Thoracic aorta (tissue), 2 donors: ENCODE results near the gene ACADS. TPM values are rescaled to one million over a fixed set of nuclear protein-coding genes. Genes with fewer than 3 reads are reported as not detected.

ENCODE experiments used
- ATAC-seq: fragments of 150-250 bp; one replicate; pipeline ENCODE4 v1.8.0; 2017; ENCODE audit warnings: low read depth; ENCODE audit not compliant: insufficient number of reproducible peaks, low FRiP score
- DNase-seq: peaks from one replicate; pipeline ENCODE4 v3.0.0-alpha.2; 2020; ENCODE audit warnings: low spot score
- H3K27ac ChIP-seq, 2 donors: fragments of 200-600 bp; sonication (generic); 1 replicate in 1 of 2; 2 replicates in 1 of 2; pipeline ENCODE4 v1.5.1; 2016; ENCODE audit warnings: mild to moderate bottlenecking in 2 of 2, moderate library complexity in 2 of 2
- H3K27me3 ChIP-seq: fragments of 200-600 bp; sonication (generic); replicated peaks from 2 replicates; pipeline ENCODE4 v1.6.0; 2016; ENCODE audit warnings: mild to moderate bottlenecking; ENCODE audit not compliant: insufficient read depth
- H3K36me3 ChIP-seq: fragments of 200-600 bp; sonication (generic); one replicate; pipeline ENCODE4 v1.5.1; 2016
- H3K4me1 ChIP-seq, 2 donors: fragments of 200-600 bp; sonication (generic); 1 replicate in 1 of 2; 2 replicates in 1 of 2; pipeline versions ENCODE4 v1.5.1 to v1.6.0; 2016; ENCODE audit warnings: low read depth in 2 of 2, mild to moderate bottlenecking in 1 of 2; ENCODE audit not compliant: control insufficient read depth in 1 of 2
- H3K4me3 ChIP-seq: fragments of 200-600 bp; sonication (generic); 2 replicates; pipeline ENCODE4 v1.5.1; 2016; ENCODE audit warnings: mild to moderate bottlenecking
- H3K9me3 ChIP-seq: fragments of 200-600 bp; sonication (generic); 2 replicates; pipeline ENCODE4 v1.5.1; 2016
- CTCF ChIP-seq: fragments of 200-600 bp; sonication (generic); IDR thresholded peaks from one replicate; pipeline ENCODE4 v1.5.1; 2019; ENCODE audit warnings: antibody characterized with exemption
- total RNA-seq, 2 donors: library from RNA; depleted of rRNA; stranded (reverse); fragments of >200 nt; gene quantifications; one replicate each; pipeline versions ENCODE4 v1.1.0 to v1.2.3, GENCODE V29; 2016

ACADS gene
- total RNA-seq, 2 donors from 2014 or later, result 18.3 to 19.6 TPM

- no peak for TF ChIP-seq CTCF
- no peak overlapping the region for H3K4me3 ChIP-seq
- no peaks in the 10 kb centered on the region for H3K27me3 ChIP-seq
- peaks cover 25% of the 10 kb centered on the region for H3K36me3 ChIP-seq
- no peaks in the 10 kb centered on the region for H3K9me3 ChIP-seq
- H3K4me1 ChIP-seq, result peaks cover 0 to 14% of the 10 kb centered on the region in 2 donors
- DNase-seq (no peak), ATAC-seq (no peak)
- H3K27ac ChIP-seq, result no peak overlapping the region
Measured at GRCh38 chr12:120700886-120701285, 24.7 kb upstream of the ACADS start.

- Histone ChIP-seq H3K27ac (no peak overlapping the region), H3K9me3 (no peaks in the 10 kb centered on the region), H3K27me3 (no peaks in the 10 kb centered on the region), H3K4me1 (peaks cover 0 to 14% of the 10 kb centered on the region in 2 donors), H3K36me3 (peaks cover 13% of the 10 kb centered on the region), H3K4me3 (no peak overlapping the region)
- TF ChIP-seq CTCF, result no peak
- DNase-seq (no peak), ATAC-seq (no peak)
Measured at GRCh38 chr12:120702637-120703036, 23.0 kb upstream of the ACADS start.

GRCh38 chr12:120703311-120703942 lies 22.2 kb upstream of the ACADS start:
- no peaks in the 10 kb centered on the region for H3K9me3 ChIP-seq
- ATAC-seq (no peak), DNase-seq (no peak)
- no peaks in the 10 kb centered on the region for H3K27me3 ChIP-seq
- H3K4me3 ChIP-seq, result no peak overlapping the region
- H3K27ac ChIP-seq, result no peak overlapping the region
- H3K36me3 ChIP-seq, result peaks cover 6% of the 10 kb centered on the region
- H3K4me1 ChIP-seq, result peaks cover 0 to 14% of the 10 kb centered on the region in 2 donors
- TF ChIP-seq CTCF, result no peak

- Histone ChIP-seq H3K36me3 (peaks cover 6% of the 10 kb centered on the region), H3K4me3 (no peak overlapping the region), H3K9me3 (no peaks in the 10 kb centered on the region), H3K27me3 (no peaks in the 10 kb centered on the region), H3K4me1 (peaks cover 4 to 13% of the 10 kb centered on the region in 2 donors), H3K27ac (no peak overlapping the region)
- DNase-seq (no peak), ATAC-seq (no peak)
- no peak for TF ChIP-seq CTCF
Measured at GRCh38 chr12:120705618-120706017, 20.0 kb upstream of the ACADS start.

- TF ChIP-seq CTCF, result no peak
- DNase-seq (no peak), ATAC-seq (no peak)
- H3K27ac ChIP-seq, result no peak overlapping the region
- peaks cover 6% of the 10 kb centered on the region for H3K36me3 ChIP-seq
- no peak overlapping the region for H3K4me3 ChIP-seq
- H3K9me3 ChIP-seq, result no peaks in the 10 kb centered on the region
- peaks cover 4 to 12% of the 10 kb centered on the region in 2 donors for H3K4me1 ChIP-seq
- H3K27me3 ChIP-seq, result no peaks in the 10 kb centered on the region
Measured at GRCh38 chr12:120706029-120706428, 19.6 kb upstream of the ACADS start.
